NT2/D1 (cell line): ENCODE measurements around the gene RNF152.

Experiments
- DNase-seq: peaks from one replicate; pipeline ENCODE4 v3.0.0-alpha.2; 2011; ENCODE audit warnings: low read depth, low spot score
- H3K27me3 ChIP-seq: 2 replicates; pipeline ENCODE4 v1.6.0; 2011; ENCODE audit warnings: mild to moderate bottlenecking; ENCODE audit not compliant: insufficient read length, insufficient read depth
- H3K36me3 ChIP-seq: 2 replicates; pipeline ENCODE4 v1.6.1; 2011; ENCODE audit warnings: mild to moderate bottlenecking, low read length, mixed read lengths; ENCODE audit not compliant: insufficient read depth, insufficient read length
- H3K4me1 ChIP-seq: 2 replicates; pipeline ENCODE4 v1.5.1; 2011; ENCODE audit not compliant: insufficient read depth, insufficient read length
- H3K4me3 ChIP-seq: 2 replicates; pipeline ENCODE4 v1.5.1; 2011; ENCODE audit warnings: low read depth; ENCODE audit not compliant: insufficient read length
- H3K9ac ChIP-seq: 2 replicates; pipeline ENCODE4 v1.6.0; 2011; ENCODE audit warnings: low read depth; ENCODE audit not compliant: insufficient read length
- H3K9me3 ChIP-seq: 2 replicates; pipeline ENCODE4 v1.5.1; 2011; ENCODE audit warnings: mild to moderate bottlenecking, low read length; ENCODE audit not compliant: insufficient read depth
- SUZ12 ChIP-seq: IDR thresholded peaks from 2 replicates; pipeline ENCODE4 v1.6.1; 2011; ENCODE audit not compliant: insufficient read length, insufficient read depth; ENCODE audit errors: extremely low read depth
- YY1 ChIP-seq: IDR thresholded peaks from 2 replicates; pipeline ENCODE4 v1.6.1; 2011; ENCODE audit not compliant: insufficient read length, insufficient read depth
- ZNF274 ChIP-seq: IDR thresholded peaks from 2 replicates; pipeline ENCODE4 v1.6.1; 2011; ENCODE audit warnings: mild to moderate bottlenecking, low read depth, low read length

The RNF152 gene

DNA sequence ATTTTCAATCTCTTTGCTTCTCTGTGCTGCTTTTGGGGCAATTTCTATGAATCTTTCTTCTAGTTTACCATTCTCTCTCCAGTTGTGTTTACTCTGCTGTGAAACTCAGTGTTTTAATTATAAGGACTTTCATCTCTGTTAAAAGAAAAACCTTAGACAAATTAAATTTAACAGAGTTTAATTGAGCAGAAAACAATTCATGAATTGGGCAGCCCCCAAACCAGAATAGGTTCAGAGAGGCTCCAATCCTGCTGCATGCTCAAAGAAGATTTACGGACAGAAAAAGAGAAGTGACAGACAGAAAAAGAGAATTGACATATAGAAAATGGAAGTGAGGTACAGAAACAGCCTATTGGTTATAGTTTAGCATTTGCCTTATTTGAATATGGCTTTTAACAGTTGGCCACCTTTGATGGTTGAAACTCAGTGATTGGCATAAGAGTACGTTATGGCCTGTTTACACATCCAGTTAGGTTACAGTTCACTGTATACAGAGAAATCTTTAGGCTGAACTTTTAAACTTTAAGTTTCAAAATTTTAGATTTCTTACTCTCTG is 120.4 kb downstream of the RNF152 start:
- H3K36me3 ChIP-seq, result no peaks in the 10 kb centered on the region
- no peak overlapping the region for H3K4me3 ChIP-seq
- no peak for DNase-seq
- no peaks in the 10 kb centered on the region for H3K27me3 ChIP-seq
- H3K9ac ChIP-seq, result no peak overlapping the region
- no peaks in the 10 kb centered on the region for H3K4me1 ChIP-seq
- peaks cover 9% of the 10 kb centered on the region for H3K9me3 ChIP-seq
- TF ChIP-seq YY1, result no peak
- TF ChIP-seq ZNF274, result no peak
- no peak for TF ChIP-seq SUZ12

GRCh38 chr18:61771861-61772260 is 120.9 kb downstream of the RNF152 start:
- H3K9ac ChIP-seq, result no peak overlapping the region
- no peak overlapping the region for H3K4me3 ChIP-seq
- no peaks in the 10 kb centered on the region for H3K27me3 ChIP-seq
- H3K9me3 ChIP-seq, result peaks cover 6% of the 10 kb centered on the region
- TF ChIP-seq SUZ12 (no peak), YY1 (no peak), ZNF274 (no peak)
- H3K36me3 ChIP-seq, result no peaks in the 10 kb centered on the region
- DNase-seq, result no peak
- no peaks in the 10 kb centered on the region for H3K4me1 ChIP-seq

DNA sequence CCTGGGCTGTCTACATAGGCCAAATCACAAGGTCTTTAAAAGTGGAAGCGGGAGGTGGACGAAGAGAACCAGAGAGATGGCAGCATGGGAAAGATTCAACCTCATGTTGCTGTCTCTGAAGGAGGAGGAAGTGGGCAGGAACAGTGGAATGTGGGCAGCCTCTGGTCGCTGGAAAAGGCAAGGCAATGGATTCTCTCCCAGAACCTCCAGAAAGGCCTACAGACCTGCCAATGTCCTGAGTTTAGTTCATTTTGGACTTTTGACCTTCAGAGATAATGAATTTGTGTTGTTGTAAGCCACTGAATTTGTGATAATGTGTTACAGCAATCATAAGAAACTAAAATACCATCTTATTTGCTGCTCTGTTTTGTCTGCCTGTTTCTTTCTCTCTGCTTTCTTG is 122.5 kb downstream of the RNF152 start:
- H3K36me3 ChIP-seq, result no peaks in the 10 kb centered on the region
- no peak overlapping the region for H3K9ac ChIP-seq
- H3K4me3 ChIP-seq, result no peak overlapping the region
- H3K4me1 ChIP-seq, result no peaks in the 10 kb centered on the region
- no peaks in the 10 kb centered on the region; the same call in 1 of the 2 replicates for H3K9me3 ChIP-seq
- TF ChIP-seq YY1 (no peak), ZNF274 (no peak), SUZ12 (no peak)
- DNase-seq, result no peak
- H3K27me3 ChIP-seq, result no peaks in the 10 kb centered on the region

- Histone ChIP-seq H3K9ac (no peak overlapping the region), H3K4me3 (no peak overlapping the region), H3K9me3 (no peaks in the 10 kb centered on the region), H3K4me1 (no peaks in the 10 kb centered on the region), H3K36me3 (no peaks in the 10 kb centered on the region), H3K27me3 (no peaks in the 10 kb centered on the region)
- TF ChIP-seq ZNF274 (no peak), SUZ12 (no peak), YY1 (no peak)
- no peak for DNase-seq
These were observed 126.4 kb downstream of the RNF152 start for GRCh38 chr18:61766266-61766884.

DNA sequence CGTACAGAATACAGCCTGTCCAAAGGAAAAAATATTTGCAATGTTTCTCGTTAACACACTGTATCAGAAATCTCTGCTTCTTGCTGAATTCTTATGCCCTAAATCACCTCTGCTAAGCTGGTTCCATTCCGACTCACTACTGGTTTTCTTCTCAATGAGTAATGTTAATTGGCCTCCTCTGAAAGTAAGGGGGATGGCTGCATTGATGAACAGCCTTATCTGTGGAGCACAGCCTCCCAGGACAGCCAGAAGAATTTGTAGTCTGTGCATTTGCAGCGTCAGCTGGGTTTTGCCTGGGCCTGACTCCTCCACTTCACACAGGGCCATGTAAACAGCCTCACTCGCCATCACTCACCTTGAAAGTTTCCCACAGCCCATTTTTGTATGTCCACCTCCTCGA is 127.7 kb downstream of the RNF152 start:
- H3K4me3 ChIP-seq, result no peak overlapping the region
- peak; percentile 5 for DNase-seq
- no peak overlapping the region for H3K9ac ChIP-seq
- H3K4me1 ChIP-seq, result no peaks in the 10 kb centered on the region
- no peaks in the 10 kb centered on the region for H3K36me3 ChIP-seq
- no peaks in the 10 kb centered on the region for H3K9me3 ChIP-seq
- H3K27me3 ChIP-seq, result no peaks in the 10 kb centered on the region
- TF ChIP-seq SUZ12, result no peak
- no peak for TF ChIP-seq ZNF274
- TF ChIP-seq YY1, result no peak

- Histone ChIP-seq H3K27me3 (no peaks in the 10 kb centered on the region), H3K9me3 (no peaks in the 10 kb centered on the region), H3K4me3 (no peak overlapping the region), H3K36me3 (no peaks in the 10 kb centered on the region), H3K4me1 (no peaks in the 10 kb centered on the region), H3K9ac (no peak overlapping the region)
- TF ChIP-seq SUZ12 (no peak), ZNF274 (no peak), YY1 (no peak)
- no peak for DNase-seq
These were observed 128.4 kb downstream of the RNF152 start for GRCh38 chr18:61764381-61764780.

DNA sequence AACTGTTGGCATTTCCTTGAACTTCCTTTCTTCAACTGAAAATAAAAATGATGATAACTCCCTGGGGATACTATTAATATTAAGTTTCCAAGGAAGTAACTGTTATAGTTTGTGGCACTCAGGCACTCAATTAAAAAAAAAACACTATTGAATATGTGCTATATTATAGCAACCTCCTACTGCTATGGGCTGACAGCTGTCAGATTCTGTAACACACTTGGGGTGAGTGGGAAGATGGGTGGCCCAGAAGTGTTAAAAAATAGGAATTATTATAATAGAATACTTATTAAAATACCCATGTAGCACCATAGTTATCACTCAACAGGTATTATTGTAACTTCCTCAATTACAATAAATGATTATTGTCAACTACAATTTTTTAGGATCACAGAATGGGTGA is 130.9 kb downstream of the RNF152 start:
- no peak overlapping the region for H3K4me3 ChIP-seq
- DNase-seq, result no peak
- H3K4me1 ChIP-seq, result no peaks in the 10 kb centered on the region
- TF ChIP-seq SUZ12, result no peak
- TF ChIP-seq ZNF274, result no peak
- no peaks in the 10 kb centered on the region for H3K36me3 ChIP-seq
- H3K9ac ChIP-seq, result no peak overlapping the region
- no peaks in the 10 kb centered on the region for H3K9me3 ChIP-seq
- no peaks in the 10 kb centered on the region for H3K27me3 ChIP-seq
